Measurements from ENCODE around the gene SETD5.
"Not testable (repeated sequence)": the region's sequence is repeated elsewhere in the genome, so short reads cannot be mapped to it uniquely, and the experiment has no call there.

SETD5 gene

GRCh38 chr3:9476935-9477334, 79.5 kb downstream of the SETD5 start:
- DNase-seq: no peak

- DNase-seq: no peak
Observed at GRCh38 chr3:9480265-9480664, 82.8 kb downstream of the SETD5 start.

GRCh38 chr3:9485248-9485647, 87.8 kb downstream of the SETD5 start:
- DNase-seq: no peak

- no peak for DNase-seq
Observed at GRCh38 chr3:9491506-9491905, 94.1 kb downstream of the SETD5 start.

GRCh38 chr3:9494036-9494435, 96.6 kb downstream of the SETD5 start:
- DNase-seq: not testable (repeated sequence)

GRCh38 chr3:9496893-9497292, 99.5 kb downstream of the SETD5 start:
- DNase-seq: no peak

- no peak for DNase-seq
Observed at GRCh38 chr3:9497821-9498565, 100.6 kb downstream of the SETD5 start.

- no peak for DNase-seq
Observed at GRCh38 chr3:9498781-9499180, 101.4 kb downstream of the SETD5 start.

- no peak for DNase-seq
Observed at GRCh38 chr3:9499455-9500107, 102.2 kb downstream of the SETD5 start.

GRCh38 chr3:9500108-9501050, 103.0 kb downstream of the SETD5 start:
- DNase-seq: peak; percentile 16

GRCh38 chr3:9501226-9501625, 103.8 kb downstream of the SETD5 start:
- no peak for DNase-seq

- DNase-seq: peak; percentile 61
Observed at GRCh38 chr3:9503283-9503682, 105.9 kb downstream of the SETD5 start.

- no peak for DNase-seq
Observed at GRCh38 chr3:9507586-9508578, 110.5 kb downstream of the SETD5 start.

GRCh38 chr3:9508781-9509180, 111.4 kb downstream of the SETD5 start:
- DNase-seq: no peak

GRCh38 chr3:9512456-9513045, 115.1 kb downstream of the SETD5 start:
- DNase-seq: no peak

- DNase-seq: no peak
Observed at GRCh38 chr3:9514306-9514705, 116.9 kb downstream of the SETD5 start.

- DNase-seq: no peak
Observed at GRCh38 chr3:9514956-9515355, 117.5 kb downstream of the SETD5 start.

GRCh38 chr3:9525078-9525477, 127.7 kb downstream of the SETD5 start:
- DNase-seq: no peak
